ENCODE data around the gene VKORC1. TPM values are rescaled to one million over a fixed set of nuclear protein-coding genes. Genes with fewer than 3 reads are reported as not detected.

Gene VKORC1
- total RNA-seq, 2 experiments from 2014 or later = 19.0 to 19.2 TPM

DNA sequence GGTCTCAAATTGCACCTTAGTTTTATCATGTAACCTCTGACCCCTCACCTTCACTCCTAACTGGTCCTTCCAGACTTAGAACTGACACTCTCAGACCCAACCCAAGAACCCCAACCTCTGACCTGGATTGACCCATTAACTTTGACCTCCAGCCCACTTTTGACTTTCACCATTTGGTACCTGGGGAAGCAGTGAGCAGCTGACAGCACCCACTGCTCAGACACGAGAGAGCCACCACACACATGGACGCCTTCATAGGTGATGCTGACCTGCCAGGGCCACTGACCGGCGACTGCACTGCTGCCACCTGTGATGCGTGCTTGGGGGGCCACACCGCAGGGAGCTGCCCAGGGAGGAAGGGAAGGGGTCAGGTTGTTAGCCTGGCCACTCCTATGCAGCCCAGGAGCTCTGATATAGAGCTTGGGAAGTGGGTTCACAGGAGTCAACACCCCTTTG, 38.5 kb upstream of the VKORC1 start:
- H3K27ac ChIP-seq (ENCODE audit: low read depth in 1 of 2, low read length in 2 of 2) = no peak overlapping the region
- CTCF ChIA-PET = no interaction called here
- Mint-ChIP-seq H3K9me3 (no peaks in the 10 kb centered on the region), H3K4me1 (ENCODE audit: low read depth) (no peaks in the 10 kb centered on the region), H3K27ac (peak overlapping the region; percentile 44), H3K36me3 (ENCODE audit: low read depth) (peaks cover 45% of the 10 kb centered on the region), H3K27me3 (no peaks in the 10 kb centered on the region), H3K4me3 (no peak overlapping the region)
- H3K4me3 ChIP-seq (ENCODE audit: low read length) = no peak overlapping the region
- intact Hi-C loops (cut with DNase I, micrococcal nuclease) = no loop called here
- H3K27me3 ChIP-seq (ENCODE audit: control insufficient read depth in 1 of 2, insufficient read depth in 2 of 2, low read length in 2 of 2) = no peaks in the 10 kb centered on the region
- TF ChIP-seq, protein P1, sequence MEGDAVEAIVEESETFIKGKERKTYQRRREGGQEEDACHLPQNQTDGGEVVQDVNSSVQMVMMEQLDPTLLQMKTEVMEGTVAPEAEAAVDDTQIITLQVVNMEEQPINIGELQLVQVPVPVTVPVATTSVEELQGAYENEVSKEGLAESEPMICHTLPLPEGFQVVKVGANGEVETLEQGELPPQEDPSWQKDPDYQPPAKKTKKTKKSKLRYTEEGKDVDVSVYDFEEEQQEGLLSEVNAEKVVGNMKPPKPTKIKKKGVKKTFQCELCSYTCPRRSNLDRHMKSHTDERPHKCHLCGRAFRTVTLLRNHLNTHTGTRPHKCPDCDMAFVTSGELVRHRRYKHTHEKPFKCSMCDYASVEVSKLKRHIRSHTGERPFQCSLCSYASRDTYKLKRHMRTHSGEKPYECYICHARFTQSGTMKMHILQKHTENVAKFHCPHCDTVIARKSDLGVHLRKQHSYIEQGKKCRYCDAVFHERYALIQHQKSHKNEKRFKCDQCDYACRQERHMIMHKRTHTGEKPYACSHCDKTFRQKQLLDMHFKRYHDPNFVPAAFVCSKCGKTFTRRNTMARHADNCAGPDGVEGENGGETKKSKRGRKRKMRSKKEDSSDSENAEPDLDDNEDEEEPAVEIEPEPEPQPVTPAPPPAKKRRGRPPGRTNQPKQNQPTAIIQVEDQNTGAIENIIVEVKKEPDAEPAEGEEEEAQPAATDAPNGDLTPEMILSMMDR (IDR thresholded peaks at IDR 0.05) = no peak
- peaks cover 41% of the 10 kb centered on the region for H3K36me3 ChIP-seq (ENCODE audit: insufficient read depth, low read length)
- H3K9me3 ChIP-seq (ENCODE audit: control insufficient read depth in 1 of 2, insufficient read depth in 1 of 2, low read length in 2 of 2) = no peaks in the 10 kb centered on the region
- POLR2A ChIA-PET = interaction anchor here (0.8 kb wide), 1 partner anchor 9 kb away, joined by 5 read pairs; no protein-coding TSS in a partner anchor
- DNase-seq = no peak
- H3K4me1 ChIP-seq (ENCODE audit: insufficient read depth, low read length) = peaks cover 13% of the 10 kb centered on the region
- no peak for ATAC-seq (ENCODE audit: poor library complexity)

DNA sequence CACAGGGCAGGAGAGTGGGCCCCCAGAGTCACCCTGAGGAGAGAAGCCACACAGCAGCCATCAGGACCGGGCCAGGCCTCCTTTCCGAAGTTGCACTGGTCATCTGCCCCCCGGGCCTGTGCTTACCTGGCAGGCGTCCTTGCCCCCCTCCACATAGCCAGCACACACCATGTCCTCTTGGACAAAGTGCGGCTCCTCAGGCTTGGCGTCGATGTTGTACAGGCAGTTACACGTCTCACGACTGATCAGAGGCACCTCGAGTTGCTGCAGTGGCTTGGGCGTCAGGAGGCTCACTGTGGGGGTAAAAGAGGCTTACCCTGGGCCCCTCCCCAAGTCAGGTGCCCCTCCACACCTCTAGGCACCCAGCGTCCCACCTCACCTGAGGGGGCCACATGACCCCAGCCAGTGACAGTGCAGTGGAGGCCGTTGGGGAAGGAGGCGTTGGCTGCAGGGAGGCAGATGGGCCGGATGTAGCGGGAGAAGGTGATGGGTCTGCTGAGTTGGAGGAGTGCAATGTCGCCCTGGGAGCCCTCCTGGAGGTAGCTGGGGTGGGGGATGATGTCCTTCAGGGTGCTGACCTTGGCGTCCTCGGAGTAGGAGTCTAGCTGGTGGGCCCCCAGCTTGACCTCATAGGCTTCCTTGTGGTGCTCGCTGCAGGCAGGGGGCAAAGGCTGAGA, 37.8 kb upstream of the VKORC1 start:
- TF ChIP-seq, protein P1 (IDR thresholded peaks at IDR 0.05) = no peak
- no peak overlapping the region for H3K27ac ChIP-seq (ENCODE audit: low read depth in 1 of 2, low read length in 2 of 2)
- H3K9me3 ChIP-seq (ENCODE audit: control insufficient read depth in 1 of 2, insufficient read depth in 1 of 2, low read length in 2 of 2) = no peaks in the 10 kb centered on the region
- H3K4me3 ChIP-seq (ENCODE audit: low read length) = no peak overlapping the region
- Mint-ChIP-seq H3K27me3 (no peaks in the 10 kb centered on the region), H3K27ac (peak overlapping the region; percentile 44), H3K4me1 (ENCODE audit: low read depth) (no peaks in the 10 kb centered on the region), H3K36me3 (ENCODE audit: low read depth) (peaks cover 52% of the 10 kb centered on the region), H3K9me3 (no peaks in the 10 kb centered on the region), H3K4me3 (no peak overlapping the region)
- DNase-seq = no peak
- POLR2A ChIA-PET = interaction anchor here (0.8 kb wide), 1 partner anchor 9 kb away, joined by 5 read pairs; no protein-coding TSS in a partner anchor
- peaks cover 48% of the 10 kb centered on the region for H3K36me3 ChIP-seq (ENCODE audit: insufficient read depth, low read length)
- CTCF ChIA-PET = no interaction called here
- peak; percentile 15 for ATAC-seq (ENCODE audit: poor library complexity)
- no peaks in the 10 kb centered on the region for H3K27me3 ChIP-seq (ENCODE audit: control insufficient read depth in 1 of 2, insufficient read depth in 2 of 2, low read length in 2 of 2)
- intact Hi-C loops (cut with DNase I, micrococcal nuclease) = no loop called here
- peaks cover 17% of the 10 kb centered on the region for H3K4me1 ChIP-seq (ENCODE audit: insufficient read depth, low read length)

- H3K4me3 Mint-ChIP-seq = no peak overlapping the region
- TF ChIP-seq, protein P1 (IDR thresholded peaks at IDR 0.05) = no peak
- no peak overlapping the region for H3K27ac Mint-ChIP-seq
- no peak for ATAC-seq (ENCODE audit: poor library complexity)
- intact Hi-C loops (cut with DNase I, micrococcal nuclease) = no loop called here
- Histone ChIP-seq H3K4me3 (ENCODE audit: low read length) (no peak overlapping the region), H3K4me1 (ENCODE audit: insufficient read depth, low read length) (peaks cover 17% of the 10 kb centered on the region), H3K36me3 (ENCODE audit: insufficient read depth, low read length) (peaks cover 53% of the 10 kb centered on the region), H3K27ac (ENCODE audit: low read depth in 1 of 2, low read length in 2 of 2) (no peak overlapping the region), H3K9me3 (ENCODE audit: control insufficient read depth in 1 of 2, insufficient read depth in 1 of 2, low read length in 2 of 2) (no peaks in the 10 kb centered on the region), H3K27me3 (ENCODE audit: control insufficient read depth in 1 of 2, insufficient read depth in 2 of 2, low read length in 2 of 2) (no peaks in the 10 kb centered on the region)
- POLR2A ChIA-PET = interaction anchor here (1.5 kb wide), 1 partner anchor 10 kb away, joined by 7 read pairs; no protein-coding TSS in a partner anchor
- CTCF ChIA-PET = no interaction called here
- no peaks in the 10 kb centered on the region for H3K9me3 Mint-ChIP-seq
- H3K36me3 Mint-ChIP-seq (ENCODE audit: low read depth) = peaks cover 57% of the 10 kb centered on the region
- H3K27me3 Mint-ChIP-seq = no peaks in the 10 kb centered on the region
- DNase-seq = no peak
- no peaks in the 10 kb centered on the region for H3K4me1 Mint-ChIP-seq (ENCODE audit: low read depth)
Measured at GRCh38 chr16:31131841-31132271, 37.3 kb upstream of the VKORC1 start.

Measured in CD4-positive, alpha-beta T cell (primary cell).